Heart left ventricle (tissue), 16 donors: ENCODE data around the gene TPBGL. TPM values are rescaled to one million over a fixed set of nuclear protein-coding genes. Genes with fewer than 3 reads are reported as not detected.

Experiments used
- ATAC-seq, 4 donors: fragments of 200-7000 bp; cut with Tn5 transposase; one replicate each; pipeline ENCODE4 v1.9.1; 2020 to 2022; ENCODE audit warnings: moderate library complexity in 4 of 4, mild to moderate bottlenecking in 3 of 4, moderate number of reproducible peaks in 1 of 4
- DNase-seq, 5 donors: peaks; one replicate each; pipeline ENCODE4 v3.0.0-alpha.2; 2020
- H3K27ac ChIP-seq, 12 donors: fragments of 200-600 bp; sonication (generic) in 4 of 12; one replicate each; pipeline versions ENCODE4 v1.5.0 to v1.8.0; 2016 to 2022; ENCODE audit warnings: mild to moderate bottlenecking in 2 of 12
- H3K27me3 ChIP-seq, 9 donors: fragments of 200-600 bp; sonication (generic) in 2 of 9; one replicate each; pipeline versions ENCODE4 v1.5.1 to v1.8.0; 2016 to 2022; ENCODE audit warnings: mild to moderate bottlenecking in 3 of 9
- H3K36me3 ChIP-seq, 9 donors: fragments of 200-600 bp; sonication (generic) in 2 of 9; one replicate each; pipeline versions ENCODE4 v1.5.0 to v1.8.0; 2018 to 2022; ENCODE audit warnings: mild to moderate bottlenecking in 2 of 9
- H3K4me1 ChIP-seq, 12 donors: fragments of 200-600 bp; sonication (generic) in 4 of 12; one replicate each; pipeline versions ENCODE4 v1.5.0 to v1.8.0; 2016 to 2022; ENCODE audit warnings: mild to moderate bottlenecking in 3 of 12
- H3K4me3 ChIP-seq, 12 donors: fragments of 200-600 bp; sonication (generic) in 4 of 12; one replicate each; pipeline versions ENCODE4 v1.5.0 to v1.8.0; 2017 to 2022; ENCODE audit warnings: mild to moderate bottlenecking in 9 of 12, moderate library complexity in 4 of 12
- H3K9me3 ChIP-seq, 12 donors: fragments of 200-600 bp; sonication (generic) in 4 of 12; one replicate each; pipeline versions ENCODE4 v1.5.0 to v1.8.0; 2016 to 2022; ENCODE audit warnings: mild to moderate bottlenecking in 1 of 12
- POLR2A ChIP-seq, 2 donors: fragments of 450-650 bp; IDR thresholded peaks; one replicate each; pipeline ENCODE4 v1.6.1; 2017; ENCODE audit warnings: antibody characterized with exemption in 2 of 2, mild to moderate bottlenecking in 2 of 2, moderate library complexity in 2 of 2
- WGBS, 4 donors: extraction: QIAGEN DNeasy Blood & Tissue Kit in 2 of 4; methylation state at CpG; one replicate each; pipeline versions ENCODE4 v1.1.5 to v1.1.7; 2013 to 2018; 5-methylcytosine and 5-hydroxymethylcytosine counted together
- intact Hi-C, 10 donors: fragments of 100-400 bp; cut with DNase I; formaldehyde crosslinking; loops; one replicate each; pipeline versions ENCODE4 v1.11.1 to v1.14.2; 2022
- polyA plus RNA-seq, 2 donors: library from polyadenylated mRNA; stranded (reverse); fragments of 200-250 nt; gene quantifications; one replicate each; pipeline ENCODE4 v1.2.3, GENCODE V29; 2013
- total RNA-seq, 9 donors: library from RNA; depleted of rRNA in 2 of 9; stranded (reverse); fragments of >200 nt in 2 of 9; fragmentation: NEBNext Ultra II Directional in 3 of 9; extraction: Animal tissue kit (Norgen Biotek cat#: 25700) in 3 of 9; gene quantifications; one replicate each; pipeline versions ENCODE4 v1.1.0 to v1.2.4, GENCODE V29; 2016 to 2023
- TF ChIP-seq, protein P1 (sequence below), 12 donors: fragments of 200-600 bp; sonication (generic) in 4 of 12; IDR thresholded peaks; one replicate each; pipeline versions ENCODE4 v1.5.0 to v1.8.0; 2018 to 2022; ENCODE audit warnings: antibody characterized with exemption in 12 of 12, mild to moderate bottlenecking in 5 of 12
- donor health status: ischemic (EF 13 %, LVEDD 7.1; RV severe dilation, severe dysfunction).
- donor health status: healthy with polysubstance abuse.
- donor health status: DM: no; HTN: yes; CAD: no.
- donor health status: DM: no; HTN: no; CAD: no.
- donor health status: ischemic (EF 25% LVEDD 6.9; RV normal size, moderate dysfunction).
- donor health status: ischemic (EF 25% LVEDD 5.7; RV mildly dilated, moderate dysfunction).
- donor health status: healthy.
- donor health status: DM: yes; HTN: yes; CAD: no.
- donor health status: ischemic (EF 35%, LVEDD 5.7; RV mildly dilated, moderate dysfunction).
- donor health status: nonischemic (EF 11% LVEDD 7.7; RV severe dilation, severe dysfunction).
- donor health status: DM: yes; HTN: yes; CAD: no.
- donor health status: PGD.
- donor health status: ischemic (EF 29% LVEDD 5.4; RV normal size, mild dysfunction).
- donor health status: nonischemic (EF 23%, LVEDD 6.1; RV moderate dilation, normal function).

The TPBGL gene
- total and polyA plus RNA-seq, 11 donors = 0.07 to 1.0 (median 0.14) TPM; not detected in 5

- H3K4me1 ChIP-seq = no peaks in the 10 kb centered on the region
- no peaks in the 10 kb centered on the region for H3K36me3 ChIP-seq
- no peak for DNase-seq
- H3K27ac ChIP-seq = no peak overlapping the region
- peaks cover 0 to 8% (median 0%) of the 10 kb centered on the region in 9 donors for H3K27me3 ChIP-seq
- no peak overlapping the region for H3K4me3 ChIP-seq
- TF ChIP-seq POLR2A (IDR thresholded peaks at IDR 0.05) = no peak
- TF ChIP-seq, protein P1, sequence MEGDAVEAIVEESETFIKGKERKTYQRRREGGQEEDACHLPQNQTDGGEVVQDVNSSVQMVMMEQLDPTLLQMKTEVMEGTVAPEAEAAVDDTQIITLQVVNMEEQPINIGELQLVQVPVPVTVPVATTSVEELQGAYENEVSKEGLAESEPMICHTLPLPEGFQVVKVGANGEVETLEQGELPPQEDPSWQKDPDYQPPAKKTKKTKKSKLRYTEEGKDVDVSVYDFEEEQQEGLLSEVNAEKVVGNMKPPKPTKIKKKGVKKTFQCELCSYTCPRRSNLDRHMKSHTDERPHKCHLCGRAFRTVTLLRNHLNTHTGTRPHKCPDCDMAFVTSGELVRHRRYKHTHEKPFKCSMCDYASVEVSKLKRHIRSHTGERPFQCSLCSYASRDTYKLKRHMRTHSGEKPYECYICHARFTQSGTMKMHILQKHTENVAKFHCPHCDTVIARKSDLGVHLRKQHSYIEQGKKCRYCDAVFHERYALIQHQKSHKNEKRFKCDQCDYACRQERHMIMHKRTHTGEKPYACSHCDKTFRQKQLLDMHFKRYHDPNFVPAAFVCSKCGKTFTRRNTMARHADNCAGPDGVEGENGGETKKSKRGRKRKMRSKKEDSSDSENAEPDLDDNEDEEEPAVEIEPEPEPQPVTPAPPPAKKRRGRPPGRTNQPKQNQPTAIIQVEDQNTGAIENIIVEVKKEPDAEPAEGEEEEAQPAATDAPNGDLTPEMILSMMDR (IDR thresholded peaks at IDR 0.05) = no peak
- intact Hi-C loops = no loop called here
- WGBS, 4 donors = 48 to 55% (median 53%) methylated on average over 2 of the region's 2 CpGs
- ATAC-seq = no peak
- no peaks in the 10 kb centered on the region for H3K9me3 ChIP-seq
Observed at GRCh38 chr11:75219869-75220268, 20.7 kb upstream of the TPBGL start.

GRCh38 chr11:75223954-75224643 is 16.5 kb upstream of the TPBGL start:
- no peak overlapping the region for H3K27ac ChIP-seq
- no peak for DNase-seq
- ATAC-seq = peak in 1 of 4 donors; percentile 11
- H3K4me1 ChIP-seq = no peaks in the 10 kb centered on the region
- H3K27me3 ChIP-seq = no peaks in the 10 kb centered on the region
- WGBS, 4 donors = 36 to 54% (median 48%) methylated on average over 4 to 5 of the region's 5 CpGs
- H3K9me3 ChIP-seq = no peaks in the 10 kb centered on the region
- no peak overlapping the region for H3K4me3 ChIP-seq
- TF ChIP-seq, protein P1 (IDR thresholded peaks at IDR 0.05) = no peak
- no peak for TF ChIP-seq POLR2A (IDR thresholded peaks at IDR 0.05)
- H3K36me3 ChIP-seq = no peaks in the 10 kb centered on the region
- intact Hi-C loops = no loop called here

DNA sequence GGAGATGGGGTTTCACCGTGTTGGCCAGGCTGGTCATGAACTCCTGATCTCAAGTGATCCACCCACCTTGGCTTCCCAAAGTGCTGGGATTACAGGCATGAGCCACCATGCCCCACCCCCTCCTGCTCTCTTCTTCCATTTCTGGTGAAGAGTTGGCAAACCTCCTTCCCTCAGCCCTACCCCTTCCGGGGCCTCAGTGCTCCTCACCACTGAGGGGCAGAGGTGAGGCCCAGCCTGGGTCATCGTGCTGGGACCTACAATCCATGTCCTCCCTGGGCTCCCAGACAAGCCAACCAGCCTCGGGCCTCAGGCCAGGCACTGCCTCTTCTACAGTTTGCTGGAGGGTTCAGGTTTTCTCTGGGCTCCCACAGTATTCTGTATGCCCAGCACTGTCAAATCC is 14.8 kb upstream of the TPBGL start:
- Histone ChIP-seq H3K27me3 (peaks cover 0 to 7% (median 0%) of the 10 kb centered on the region in 9 donors), H3K4me1 (no peaks in the 10 kb centered on the region), H3K36me3 (no peaks in the 10 kb centered on the region), H3K27ac (no peak overlapping the region), H3K4me3 (no peak overlapping the region), H3K9me3 (no peaks in the 10 kb centered on the region)
- no peak for DNase-seq
- intact Hi-C loops = no loop called here
- WGBS, 4 donors = 69 to 100% (median 72%) methylated on average over 1 to 4 of the region's 4 CpGs
- TF ChIP-seq, protein P1 (IDR thresholded peaks at IDR 0.05) = no peak
- no peak for ATAC-seq

GRCh38 chr11:75229466-75229865 is 11.1 kb upstream of the TPBGL start:
- Histone ChIP-seq H3K4me3 (no peak overlapping the region), H3K27ac (no peak overlapping the region), H3K36me3 (no peaks in the 10 kb centered on the region), H3K9me3 (no peaks in the 10 kb centered on the region), H3K27me3 (peaks cover 0 to 12% (median 0%) of the 10 kb centered on the region in 9 donors), H3K4me1 (no peaks in the 10 kb centered on the region)
- DNase-seq (no peak), ATAC-seq (no peak)
- WGBS, 4 donors = 62 to 79% (median 76%) methylated on average over 2 of the region's 2 CpGs
- intact Hi-C loops = no loop called here
- TF ChIP-seq, protein P1 (IDR thresholded peaks at IDR 0.05) = no peak
- TF ChIP-seq POLR2A (IDR thresholded peaks at IDR 0.05) = no peak
